Progenitor cell of endocrine pancreas (in vitro differentiated cells): ENCODE results near the gene ADAMTS12. TPM values are rescaled to one million over a fixed set of nuclear protein-coding genes. Genes with fewer than 3 reads are reported as not detected.

Source experiments
- DNase-seq: peaks from one replicate; pipeline ENCODE4 v3.0.0; 2021; ENCODE audit warnings: low spot score; ENCODE audit not compliant: unreplicated experiment
- H3K27ac Mint-ChIP-seq: 2 replicates; pipeline ENCODE4 v1.8.0; 2021; ENCODE audit warnings: mild to moderate bottlenecking, moderate library complexity, mixed read lengths
- H3K27me3 Mint-ChIP-seq: 2 replicates; pipeline ENCODE4 v1.8.0; 2021; ENCODE audit warnings: mixed read lengths
- H3K36me3 Mint-ChIP-seq: 2 replicates; pipeline ENCODE4 v1.8.0; 2022; ENCODE audit warnings: mixed read lengths; ENCODE audit not compliant: insufficient read depth
- H3K4me1 Mint-ChIP-seq: 2 replicates; pipeline ENCODE4 v1.8.0; 2021; ENCODE audit warnings: low read depth, mixed read lengths
- H3K4me3 Mint-ChIP-seq: 2 replicates; pipeline ENCODE4 v1.8.0; 2021; ENCODE audit warnings: low read depth, mild to moderate bottlenecking, moderate library complexity, mixed read lengths
- H3K9me3 Mint-ChIP-seq: 2 replicates; pipeline ENCODE4 v1.8.0; 2021; ENCODE audit warnings: low read depth, mixed read lengths
- total RNA-seq: library from RNA; stranded (reverse); gene quantifications from 2 replicates; pipeline ENCODE4 v1.2.1, GENCODE V29; 2021
- TF ChIP-seq, protein P1 (sequence below): fragments of 200-600 bp; sonication (generic); IDR thresholded peaks from one replicate; pipeline ENCODE4 v1.5.0; 2021; ENCODE audit warnings: antibody characterized with exemption, mild to moderate bottlenecking; ENCODE audit not compliant: unreplicated experiment

Gene ADAMTS12
- total RNA-seq, 1 donor from 2014 or later: 5.2 TPM

DNA sequence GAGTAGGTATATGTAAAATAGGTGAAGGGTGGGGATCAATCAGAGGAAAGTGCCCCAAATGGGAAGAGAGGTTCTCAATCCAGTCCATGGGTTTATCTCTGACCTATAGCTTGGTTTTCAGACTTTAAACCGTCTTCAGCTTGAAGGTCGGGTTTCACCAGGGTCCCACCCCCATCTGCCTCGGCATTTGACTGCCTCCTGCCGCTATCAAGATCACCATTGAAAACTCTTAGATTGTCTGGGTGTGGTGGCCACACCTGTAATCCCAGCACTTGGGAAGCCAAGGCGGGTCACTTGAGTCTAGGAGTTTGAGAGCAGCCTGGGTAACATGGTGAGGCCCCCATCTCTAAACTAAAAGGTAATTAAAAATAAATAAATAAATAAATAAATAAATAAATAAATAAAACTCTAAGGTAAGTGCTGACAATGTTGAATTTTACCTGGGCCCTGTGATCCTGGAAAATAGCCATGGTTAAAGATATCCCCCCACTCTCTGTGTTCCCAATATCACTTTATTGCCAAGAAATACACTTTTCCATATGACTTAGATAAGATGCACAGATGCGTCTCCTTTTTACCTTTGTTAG, 402.2 kb downstream of the ADAMTS12 start:
- DNase-seq: no peak
- Mint-ChIP-seq H3K27me3 (no peaks in the 10 kb centered on the region), H3K27ac (no peak overlapping the region), H3K9me3 (peaks cover 3% of the 10 kb centered on the region), H3K4me3 (no peak overlapping the region), H3K36me3 (no peaks in the 10 kb centered on the region), H3K4me1 (peaks cover 8% of the 10 kb centered on the region)
- TF ChIP-seq, protein P1, sequence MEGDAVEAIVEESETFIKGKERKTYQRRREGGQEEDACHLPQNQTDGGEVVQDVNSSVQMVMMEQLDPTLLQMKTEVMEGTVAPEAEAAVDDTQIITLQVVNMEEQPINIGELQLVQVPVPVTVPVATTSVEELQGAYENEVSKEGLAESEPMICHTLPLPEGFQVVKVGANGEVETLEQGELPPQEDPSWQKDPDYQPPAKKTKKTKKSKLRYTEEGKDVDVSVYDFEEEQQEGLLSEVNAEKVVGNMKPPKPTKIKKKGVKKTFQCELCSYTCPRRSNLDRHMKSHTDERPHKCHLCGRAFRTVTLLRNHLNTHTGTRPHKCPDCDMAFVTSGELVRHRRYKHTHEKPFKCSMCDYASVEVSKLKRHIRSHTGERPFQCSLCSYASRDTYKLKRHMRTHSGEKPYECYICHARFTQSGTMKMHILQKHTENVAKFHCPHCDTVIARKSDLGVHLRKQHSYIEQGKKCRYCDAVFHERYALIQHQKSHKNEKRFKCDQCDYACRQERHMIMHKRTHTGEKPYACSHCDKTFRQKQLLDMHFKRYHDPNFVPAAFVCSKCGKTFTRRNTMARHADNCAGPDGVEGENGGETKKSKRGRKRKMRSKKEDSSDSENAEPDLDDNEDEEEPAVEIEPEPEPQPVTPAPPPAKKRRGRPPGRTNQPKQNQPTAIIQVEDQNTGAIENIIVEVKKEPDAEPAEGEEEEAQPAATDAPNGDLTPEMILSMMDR: no peak

DNA sequence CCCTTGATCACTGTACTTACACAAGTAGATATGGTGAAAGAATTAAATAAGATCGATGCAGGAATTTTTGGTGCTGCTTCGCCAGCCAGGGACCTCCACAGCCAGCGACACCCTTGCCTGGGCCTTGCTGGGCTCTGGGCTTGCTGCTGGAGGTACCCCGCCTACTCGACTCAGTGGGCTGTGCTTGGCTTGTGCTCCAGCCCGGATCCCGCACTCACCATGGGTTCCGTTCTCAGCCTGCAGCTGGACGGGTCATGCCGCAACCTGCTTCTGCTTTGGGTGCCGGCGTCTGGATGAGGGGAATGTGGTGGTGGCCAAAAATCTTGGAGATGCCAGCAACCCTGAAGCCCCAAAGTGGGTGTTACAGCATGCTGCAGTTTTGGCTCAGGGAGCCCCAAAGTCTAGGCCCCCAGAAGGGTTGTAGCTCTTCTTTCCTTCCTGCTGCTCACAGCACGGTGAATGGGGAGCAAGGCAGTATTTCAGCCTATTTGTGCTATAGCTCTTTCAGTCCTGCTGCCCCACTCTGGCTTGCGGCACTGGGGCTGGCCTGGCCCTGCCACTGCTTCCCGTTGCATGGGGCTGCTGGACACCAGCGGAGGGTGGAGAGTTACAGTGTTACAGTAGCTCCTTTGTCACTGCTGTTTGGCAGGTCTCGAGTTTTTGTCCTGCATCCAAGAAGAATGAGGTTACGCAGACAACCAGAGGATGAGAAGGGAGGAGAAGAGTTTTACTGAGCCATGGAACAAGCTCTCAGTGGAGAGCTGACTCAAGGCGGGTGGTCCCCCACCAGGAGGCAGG, 403.0 kb downstream of the ADAMTS12 start:
- Mint-ChIP-seq H3K36me3 (no peaks in the 10 kb centered on the region), H3K27ac (no peak overlapping the region), H3K4me1 (peaks cover 9% of the 10 kb centered on the region), H3K27me3 (no peaks in the 10 kb centered on the region), H3K4me3 (no peak overlapping the region), H3K9me3 (peaks cover 3% of the 10 kb centered on the region)
- TF ChIP-seq, protein P1: no peak
- no peak for DNase-seq

DNA sequence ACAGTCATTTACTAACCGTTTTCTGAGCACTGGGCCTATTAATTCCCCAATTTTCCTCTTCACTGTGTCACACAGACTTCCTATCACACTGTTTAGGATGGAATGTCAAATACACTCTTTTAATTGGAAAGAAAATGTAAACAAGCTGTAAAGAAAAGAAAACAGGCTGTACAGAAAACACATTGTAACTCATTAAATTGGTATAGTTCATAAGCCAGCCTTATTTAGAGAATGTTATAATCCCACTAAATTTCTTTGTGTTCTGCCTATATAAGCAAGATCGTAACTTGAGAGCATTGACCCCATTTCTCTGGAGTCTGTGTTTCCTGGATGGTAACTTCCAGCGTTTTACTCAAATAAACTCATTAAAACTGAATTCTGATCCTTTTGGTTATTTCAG, 404.6 kb downstream of the ADAMTS12 start:
- Mint-ChIP-seq H3K36me3 (peaks cover 1% of the 10 kb centered on the region), H3K4me1 (peaks cover 12% of the 10 kb centered on the region), H3K27me3 (no peaks in the 10 kb centered on the region), H3K9me3 (peaks cover 3% of the 10 kb centered on the region), H3K4me3 (no peak overlapping the region), H3K27ac (no peak overlapping the region)
- DNase-seq: no peak
- TF ChIP-seq, protein P1: no peak

DNA sequence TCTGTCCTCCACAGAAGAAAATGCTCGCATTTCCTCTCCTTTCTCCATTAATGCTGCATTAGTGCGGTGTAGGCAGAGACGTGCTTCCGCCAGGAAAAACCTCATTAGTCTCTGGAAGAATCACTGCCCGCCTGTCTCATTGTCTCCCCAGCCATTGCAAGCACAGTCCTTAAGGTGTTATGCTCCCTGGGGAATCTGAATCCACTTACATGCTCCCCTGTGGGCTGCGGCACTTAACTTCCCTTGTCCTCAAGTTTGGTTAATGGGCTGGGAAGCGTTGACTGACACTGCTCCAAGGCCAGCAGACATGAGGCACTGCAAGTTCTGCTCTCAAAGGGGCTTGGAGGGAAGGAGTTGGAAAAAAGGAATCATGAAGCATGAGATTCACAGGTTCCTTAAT, 409.5 kb downstream of the ADAMTS12 start:
- H3K27me3 Mint-ChIP-seq: no peaks in the 10 kb centered on the region
- H3K4me3 Mint-ChIP-seq: no peak overlapping the region
- peaks cover 7% of the 10 kb centered on the region for H3K36me3 Mint-ChIP-seq
- peaks cover 12% of the 10 kb centered on the region for H3K4me1 Mint-ChIP-seq
- H3K9me3 Mint-ChIP-seq: no peaks in the 10 kb centered on the region
- TF ChIP-seq, protein P1: no peak
- DNase-seq: no peak
- H3K27ac Mint-ChIP-seq: no peak overlapping the region

DNA sequence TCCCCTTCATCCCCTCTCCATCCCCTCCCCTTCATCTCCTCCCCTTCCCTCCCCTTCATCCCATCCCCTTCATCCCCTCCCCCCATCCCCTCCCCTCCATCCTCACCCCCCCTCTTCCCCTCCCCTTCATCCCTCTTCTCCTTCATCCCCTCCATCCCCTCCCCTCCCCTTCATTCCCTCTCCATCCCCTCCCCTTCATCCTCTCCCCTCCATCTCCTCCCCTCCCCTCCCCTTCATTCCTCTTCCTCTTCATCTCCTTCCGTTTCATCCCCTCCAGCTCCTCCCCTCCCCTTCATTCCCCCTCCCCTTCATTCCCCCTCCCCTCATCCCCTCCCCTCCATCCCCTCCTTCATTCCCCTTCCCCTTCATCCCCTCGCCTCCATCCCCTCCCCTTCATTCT, 410.9 kb downstream of the ADAMTS12 start:
- DNase-seq: no peak
- TF ChIP-seq, protein P1: no peak
- H3K27me3 Mint-ChIP-seq: no peaks in the 10 kb centered on the region
- no peak overlapping the region for H3K4me3 Mint-ChIP-seq
- no peaks in the 10 kb centered on the region for H3K9me3 Mint-ChIP-seq
- peaks cover 6% of the 10 kb centered on the region for H3K4me1 Mint-ChIP-seq
- no peak overlapping the region for H3K27ac Mint-ChIP-seq
- peaks cover 15% of the 10 kb centered on the region for H3K36me3 Mint-ChIP-seq
